ENCODE results near the gene RERGL.

Gene RERGL, protein sequence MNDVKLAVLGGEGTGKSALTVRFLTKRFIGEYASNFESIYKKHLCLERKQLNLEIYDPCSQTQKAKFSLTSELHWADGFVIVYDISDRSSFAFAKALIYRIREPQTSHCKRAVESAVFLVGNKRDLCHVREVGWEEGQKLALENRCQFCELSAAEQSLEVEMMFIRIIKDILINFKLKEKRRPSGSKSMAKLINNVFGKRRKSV
- total RNA-seq: 0 reads per million in 3 donors

DNA sequence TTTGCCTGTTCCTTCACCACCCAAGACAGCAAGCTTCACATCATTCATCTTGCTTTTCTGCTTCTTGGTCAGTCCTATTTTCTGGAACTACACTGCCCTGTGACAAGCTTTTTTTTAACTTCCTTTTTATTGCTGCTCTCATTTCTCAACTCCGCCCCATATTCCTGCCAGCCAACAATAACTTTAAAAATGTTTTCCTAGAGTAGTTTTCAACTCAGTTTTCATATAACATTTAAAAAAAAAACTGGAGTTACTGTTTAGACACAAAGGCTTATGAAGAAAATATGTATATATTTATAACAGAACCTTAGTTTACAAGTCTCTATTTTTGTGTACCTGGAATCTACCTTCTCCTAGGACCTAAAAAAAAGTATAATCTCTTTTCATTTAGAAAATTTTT lies at the start of gene RERGL:
Gene RERGL (minus strand): TSS at position 101 of the 400 bp plus-strand sequence. CDS start 53 bp downstream, at position 48.
- H3K27ac ChIP-seq (ENCODE audit: insufficient read depth, low read length, poor library complexity, severe bottlenecking): no peak within 1 kb of the TSS
- H3K4me1 ChIP-seq (ENCODE audit: control insufficient read depth, insufficient read depth, low read length, poor library complexity, severe bottlenecking): no peaks in the 10 kb centered on the region
- H3K27me3 ChIP-seq (replicated peaks; ENCODE audit: control insufficient read depth, insufficient read depth, low read length, poor library complexity, severe bottlenecking): no peaks in the 10 kb centered on the region
- H3K4me3 ChIP-seq (ENCODE audit: insufficient read depth, low read depth, low read length, poor library complexity, severe bottlenecking): no peak within 1 kb of the TSS
- H3K36me3 ChIP-seq (ENCODE audit: control insufficient read depth, insufficient read depth, low read length): no peaks in the 10 kb centered on the region
- DNase-seq: no peak
- no peaks in the 10 kb centered on the region for H3K9me3 ChIP-seq (ENCODE audit: control insufficient read depth, low read length)

DNA sequence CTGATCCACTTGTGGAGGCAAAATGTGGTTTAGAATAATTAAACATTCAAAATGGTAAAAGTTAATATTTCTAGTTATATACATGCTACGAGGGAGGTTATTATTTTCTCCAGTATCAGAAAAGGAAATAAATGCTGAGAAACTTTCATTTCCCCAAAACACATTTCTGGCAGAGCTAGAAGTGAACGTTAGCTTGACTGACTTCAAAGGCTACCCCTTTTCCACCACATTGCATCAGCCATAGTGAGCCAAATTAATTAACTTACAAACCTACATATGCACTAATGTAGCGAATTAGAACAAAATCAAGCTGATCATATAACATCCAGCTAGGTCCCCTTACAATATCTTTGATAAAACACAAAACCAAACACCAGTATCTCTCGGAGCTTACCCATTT lies 49.3 kb upstream of the RERGL start:
- Histone ChIP-seq H3K36me3 (ENCODE audit: control insufficient read depth, insufficient read depth, low read length) (no peaks in the 10 kb centered on the region), H3K27me3 (replicated peaks; ENCODE audit: control insufficient read depth, insufficient read depth, low read length, poor library complexity, severe bottlenecking) (no peaks in the 10 kb centered on the region), H3K4me1 (ENCODE audit: control insufficient read depth, insufficient read depth, low read length, poor library complexity, severe bottlenecking) (no peaks in the 10 kb centered on the region), H3K9me3 (ENCODE audit: control insufficient read depth, low read length) (no peaks in the 10 kb centered on the region), H3K27ac (ENCODE audit: insufficient read depth, low read length, poor library complexity, severe bottlenecking) (no peak overlapping the region), H3K4me3 (ENCODE audit: insufficient read depth, low read depth, low read length, poor library complexity, severe bottlenecking) (no peak overlapping the region)
- no peak for DNase-seq

DNA sequence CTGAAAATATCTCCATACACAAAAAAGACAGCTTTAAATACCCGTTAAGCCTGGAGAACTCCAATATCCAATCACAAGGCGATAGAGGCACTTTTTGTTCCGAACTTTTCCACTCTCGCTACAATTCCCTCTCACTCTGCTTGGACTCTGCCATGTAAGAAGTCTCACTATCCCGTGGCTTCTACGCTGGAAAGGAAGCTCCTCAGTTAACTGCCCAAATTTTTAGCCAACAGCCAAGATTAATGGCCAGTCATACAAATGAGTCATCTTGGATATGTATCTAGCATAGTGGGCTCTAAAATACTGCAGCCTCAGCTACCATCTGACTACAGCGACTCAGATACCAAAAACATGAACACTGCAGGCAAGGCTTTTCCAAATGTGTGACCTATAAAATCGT lies 45.5 kb upstream of the RERGL start:
- no peaks in the 10 kb centered on the region for H3K27me3 ChIP-seq (replicated peaks; ENCODE audit: control insufficient read depth, insufficient read depth, low read length, poor library complexity, severe bottlenecking)
- H3K4me3 ChIP-seq (ENCODE audit: insufficient read depth, low read depth, low read length, poor library complexity, severe bottlenecking): no peak overlapping the region
- H3K36me3 ChIP-seq (ENCODE audit: control insufficient read depth, insufficient read depth, low read length): no peaks in the 10 kb centered on the region
- H3K27ac ChIP-seq (ENCODE audit: insufficient read depth, low read length, poor library complexity, severe bottlenecking): no peak overlapping the region
- no peak for DNase-seq
- H3K4me1 ChIP-seq (ENCODE audit: control insufficient read depth, insufficient read depth, low read length, poor library complexity, severe bottlenecking): no peaks in the 10 kb centered on the region
- no peaks in the 10 kb centered on the region for H3K9me3 ChIP-seq (ENCODE audit: control insufficient read depth, low read length)

- Histone ChIP-seq H3K9me3 (ENCODE audit: control insufficient read depth, low read length) (no peaks in the 10 kb centered on the region), H3K27ac (ENCODE audit: insufficient read depth, low read length, poor library complexity, severe bottlenecking) (no peak overlapping the region), H3K36me3 (ENCODE audit: control insufficient read depth, insufficient read depth, low read length) (no peaks in the 10 kb centered on the region), H3K27me3 (replicated peaks; ENCODE audit: control insufficient read depth, insufficient read depth, low read length, poor library complexity, severe bottlenecking) (no peaks in the 10 kb centered on the region), H3K4me3 (ENCODE audit: insufficient read depth, low read depth, low read length, poor library complexity, severe bottlenecking) (no peak overlapping the region), H3K4me1 (ENCODE audit: control insufficient read depth, insufficient read depth, low read length, poor library complexity, severe bottlenecking) (no peaks in the 10 kb centered on the region)
- DNase-seq: no peak
These were observed 45.1 kb upstream of the RERGL start for GRCh38 chr12:18135086-18135485.

- no peak overlapping the region for H3K27ac ChIP-seq (ENCODE audit: insufficient read depth, low read length, poor library complexity, severe bottlenecking)
- H3K36me3 ChIP-seq (ENCODE audit: control insufficient read depth, insufficient read depth, low read length): no peaks in the 10 kb centered on the region
- H3K9me3 ChIP-seq (ENCODE audit: control insufficient read depth, low read length): peaks cover 4% of the 10 kb centered on the region
- no peaks in the 10 kb centered on the region for H3K27me3 ChIP-seq (replicated peaks; ENCODE audit: control insufficient read depth, insufficient read depth, low read length, poor library complexity, severe bottlenecking)
- H3K4me1 ChIP-seq (ENCODE audit: control insufficient read depth, insufficient read depth, low read length, poor library complexity, severe bottlenecking): no peaks in the 10 kb centered on the region
- no peak for DNase-seq
- no peak overlapping the region for H3K4me3 ChIP-seq (ENCODE audit: insufficient read depth, low read depth, low read length, poor library complexity, severe bottlenecking)
These were observed 40.9 kb upstream of the RERGL start for GRCh38 chr12:18130851-18131250.

DNA sequence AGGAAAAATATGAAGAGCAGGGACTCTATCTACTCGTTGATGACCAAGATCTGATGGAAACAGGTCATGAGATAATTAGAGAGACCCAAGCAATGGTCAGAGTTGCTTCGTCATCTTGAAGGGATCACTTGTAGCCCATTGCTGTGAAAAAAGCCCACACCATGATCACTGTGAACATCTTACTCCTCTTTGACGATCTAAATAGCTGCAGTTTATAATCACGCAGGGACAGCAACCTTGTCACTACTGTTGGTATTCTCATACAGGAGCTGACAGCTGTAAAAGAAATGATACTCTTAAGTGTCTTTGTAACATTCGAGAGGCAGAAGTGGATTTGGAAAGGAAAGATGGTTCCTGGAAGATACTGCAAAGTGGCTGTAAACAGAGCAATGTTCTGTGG lies 33.7 kb upstream of the RERGL start:
- H3K27ac ChIP-seq (ENCODE audit: insufficient read depth, low read length, poor library complexity, severe bottlenecking): no peak overlapping the region
- no peak for DNase-seq
- no peaks in the 10 kb centered on the region for H3K27me3 ChIP-seq (replicated peaks; ENCODE audit: control insufficient read depth, insufficient read depth, low read length, poor library complexity, severe bottlenecking)
- H3K36me3 ChIP-seq (ENCODE audit: control insufficient read depth, insufficient read depth, low read length): no peaks in the 10 kb centered on the region
- H3K4me1 ChIP-seq (ENCODE audit: control insufficient read depth, insufficient read depth, low read length, poor library complexity, severe bottlenecking): no peaks in the 10 kb centered on the region
- H3K4me3 ChIP-seq (ENCODE audit: insufficient read depth, low read depth, low read length, poor library complexity, severe bottlenecking): no peak overlapping the region
- H3K9me3 ChIP-seq (ENCODE audit: control insufficient read depth, low read length): peaks cover 4% of the 10 kb centered on the region

DNA sequence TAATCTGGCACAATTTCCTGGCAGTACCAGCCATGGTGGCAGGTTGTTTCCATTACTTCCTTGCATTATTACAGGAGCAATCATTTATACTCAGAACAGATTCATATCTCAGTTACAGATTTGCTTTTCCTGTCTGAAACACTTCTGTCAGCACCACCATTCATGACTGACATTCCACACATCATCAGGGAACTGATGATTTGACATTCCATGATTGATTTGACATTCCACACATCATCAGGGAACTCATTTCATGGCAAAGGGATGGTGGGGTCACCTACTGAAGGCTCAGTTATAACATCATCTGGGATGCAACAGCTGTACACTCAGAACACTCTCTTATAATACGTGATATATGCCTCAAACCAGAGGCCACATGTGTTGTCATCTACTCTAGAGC lies 30.9 kb upstream of the RERGL start:
- DNase-seq: no peak
- H3K27ac ChIP-seq (ENCODE audit: insufficient read depth, low read length, poor library complexity, severe bottlenecking): no peak overlapping the region
- H3K9me3 ChIP-seq (ENCODE audit: control insufficient read depth, low read length): no peaks in the 10 kb centered on the region
- H3K36me3 ChIP-seq (ENCODE audit: control insufficient read depth, insufficient read depth, low read length): no peaks in the 10 kb centered on the region
- no peaks in the 10 kb centered on the region for H3K27me3 ChIP-seq (replicated peaks; ENCODE audit: control insufficient read depth, insufficient read depth, low read length, poor library complexity, severe bottlenecking)
- no peak overlapping the region for H3K4me3 ChIP-seq (ENCODE audit: insufficient read depth, low read depth, low read length, poor library complexity, severe bottlenecking)
- no peaks in the 10 kb centered on the region for H3K4me1 ChIP-seq (ENCODE audit: control insufficient read depth, insufficient read depth, low read length, poor library complexity, severe bottlenecking)

DNA sequence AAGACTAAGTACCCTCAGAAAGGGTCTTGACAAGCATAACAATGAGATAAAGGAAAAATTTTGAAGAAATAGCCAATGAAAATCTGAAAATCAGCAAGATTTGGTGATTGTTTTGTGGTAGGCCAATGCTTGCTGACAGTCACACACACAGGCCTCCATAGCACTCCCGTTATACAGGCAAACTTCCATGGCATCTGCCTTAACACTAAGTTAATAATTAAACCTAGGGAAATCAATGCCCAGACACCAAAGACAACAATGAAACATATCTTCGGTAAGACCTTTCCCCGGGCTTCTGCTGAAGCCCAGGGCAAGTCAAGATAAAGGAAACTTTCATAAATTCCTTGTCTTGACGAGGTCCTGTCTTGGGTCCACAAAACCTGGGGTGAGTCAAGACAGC lies 18.6 kb upstream of the RERGL start:
- DNase-seq: no peak
- Histone ChIP-seq H3K27ac (ENCODE audit: insufficient read depth, low read length, poor library complexity, severe bottlenecking) (no peak overlapping the region), H3K9me3 (ENCODE audit: control insufficient read depth, low read length) (no peaks in the 10 kb centered on the region), H3K27me3 (replicated peaks; ENCODE audit: control insufficient read depth, insufficient read depth, low read length, poor library complexity, severe bottlenecking) (no peaks in the 10 kb centered on the region), H3K36me3 (ENCODE audit: control insufficient read depth, insufficient read depth, low read length) (no peaks in the 10 kb centered on the region), H3K4me1 (ENCODE audit: control insufficient read depth, insufficient read depth, low read length, poor library complexity, severe bottlenecking) (no peaks in the 10 kb centered on the region), H3K4me3 (ENCODE audit: insufficient read depth, low read depth, low read length, poor library complexity, severe bottlenecking) (no peak overlapping the region)

DNA sequence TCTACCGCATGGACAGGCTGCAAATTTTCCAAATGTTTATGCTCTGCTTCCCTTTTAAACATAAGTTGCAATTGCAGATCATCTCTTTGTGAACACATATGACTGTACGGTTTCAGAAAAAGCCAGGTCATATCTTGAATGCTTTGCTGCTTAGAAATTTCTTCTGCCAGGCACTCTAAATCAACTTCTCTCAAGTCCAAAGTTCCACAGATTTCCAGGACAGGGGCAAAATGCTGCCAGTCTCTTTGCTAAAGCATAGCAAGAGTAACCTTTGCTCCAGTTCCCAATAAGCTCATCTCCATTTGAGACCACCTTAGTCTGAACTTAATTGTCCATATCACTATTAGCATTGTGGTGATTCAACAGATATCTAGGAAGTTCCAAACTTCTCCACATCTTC lies 13.6 kb upstream of the RERGL start:
- Histone ChIP-seq H3K4me3 (ENCODE audit: insufficient read depth, low read depth, low read length, poor library complexity, severe bottlenecking) (no peak overlapping the region), H3K27me3 (replicated peaks; ENCODE audit: control insufficient read depth, insufficient read depth, low read length, poor library complexity, severe bottlenecking) (no peaks in the 10 kb centered on the region), H3K36me3 (ENCODE audit: control insufficient read depth, insufficient read depth, low read length) (no peaks in the 10 kb centered on the region), H3K27ac (ENCODE audit: insufficient read depth, low read length, poor library complexity, severe bottlenecking) (no peak overlapping the region), H3K9me3 (ENCODE audit: control insufficient read depth, low read length) (no peaks in the 10 kb centered on the region), H3K4me1 (ENCODE audit: control insufficient read depth, insufficient read depth, low read length, poor library complexity, severe bottlenecking) (no peaks in the 10 kb centered on the region)
- no peak for DNase-seq

DNA sequence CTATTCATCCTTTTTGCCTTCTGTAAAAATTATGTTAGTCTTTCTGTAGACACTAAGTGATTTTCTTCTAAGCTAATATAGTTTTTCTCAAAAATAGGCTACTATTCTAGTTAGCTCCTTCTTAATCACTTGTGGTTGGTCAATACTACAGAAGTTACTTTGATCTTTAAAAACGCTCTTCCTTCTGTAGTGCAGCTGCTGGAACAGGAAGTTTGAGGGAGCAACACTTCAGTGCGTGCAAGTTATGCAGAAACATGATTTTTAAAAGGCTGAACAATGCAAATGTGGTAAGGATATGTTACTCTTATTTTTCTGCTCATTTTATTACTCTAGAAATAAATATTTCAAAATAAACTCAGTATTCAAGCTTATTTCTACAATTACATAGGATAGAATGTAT lies 11.1 kb upstream of the RERGL start:
- H3K36me3 ChIP-seq (ENCODE audit: control insufficient read depth, insufficient read depth, low read length): no peaks in the 10 kb centered on the region
- H3K9me3 ChIP-seq (ENCODE audit: control insufficient read depth, low read length): no peaks in the 10 kb centered on the region
- DNase-seq: no peak
- H3K4me1 ChIP-seq (ENCODE audit: control insufficient read depth, insufficient read depth, low read length, poor library complexity, severe bottlenecking): no peaks in the 10 kb centered on the region
- H3K27ac ChIP-seq (ENCODE audit: insufficient read depth, low read length, poor library complexity, severe bottlenecking): no peak overlapping the region
- H3K4me3 ChIP-seq (ENCODE audit: insufficient read depth, low read depth, low read length, poor library complexity, severe bottlenecking): no peak overlapping the region
- no peaks in the 10 kb centered on the region for H3K27me3 ChIP-seq (replicated peaks; ENCODE audit: control insufficient read depth, insufficient read depth, low read length, poor library complexity, severe bottlenecking)

Measured in effector memory CD4-positive, alpha-beta T cell (primary cell).